Endothelial cell (in vitro differentiated cells): ENCODE results near the gene MAPKAP1. TPM values are rescaled to one million over a fixed set of nuclear protein-coding genes. Genes with fewer than 3 reads are reported as not detected.
A peak's percentile ranks its signal among the peaks of the same experiment; 100 is the strongest.

Experiments
- DNase-seq: peaks from one replicate; pipeline ENCODE4 v3.0.0; 2021; ENCODE audit warnings: low spot score
- H3K27ac Mint-ChIP-seq: one replicate; pipeline ENCODE4 v1.8.0; 2021; ENCODE audit warnings: mixed read lengths, inconsistent platforms; ENCODE audit not compliant: unreplicated experiment
- H3K27me3 Mint-ChIP-seq: one replicate; pipeline ENCODE4 v1.8.0; 2021; ENCODE audit warnings: mild to moderate bottlenecking, moderate library complexity, mixed read lengths, inconsistent platforms; ENCODE audit not compliant: unreplicated experiment
- H3K36me3 Mint-ChIP-seq: one replicate; pipeline ENCODE4 v1.8.0; 2021; ENCODE audit warnings: mild to moderate bottlenecking, low read depth, mixed read lengths, inconsistent platforms; ENCODE audit not compliant: unreplicated experiment
- H3K4me1 Mint-ChIP-seq: one replicate; pipeline ENCODE4 v1.8.0; 2021; ENCODE audit warnings: mild to moderate bottlenecking, mixed read lengths, inconsistent platforms; ENCODE audit not compliant: unreplicated experiment
- H3K4me3 Mint-ChIP-seq: one replicate; pipeline ENCODE4 v1.8.0; 2021; ENCODE audit warnings: mild to moderate bottlenecking, mixed read lengths, inconsistent platforms; ENCODE audit not compliant: unreplicated experiment
- H3K9me3 Mint-ChIP-seq: one replicate; pipeline ENCODE4 v1.8.0; 2021; ENCODE audit warnings: mixed read lengths, inconsistent platforms; ENCODE audit not compliant: unreplicated experiment
- total RNA-seq: library from RNA; stranded (reverse); fragmentation: NEBNext Ultra II Directional; extraction: Animal tissue kit (Norgen Biotek cat#: 25700); gene quantifications from one replicate; pipeline ENCODE4 v1.2.1, GENCODE V29; 2021; ENCODE audit not compliant: unreplicated experiment
- TF ChIP-seq, protein P1 (sequence below): fragments of 200-600 bp; sonication (generic); IDR thresholded peaks from one replicate; pipeline ENCODE4 v1.5.0; 2021; ENCODE audit warnings: antibody characterized with exemption; ENCODE audit not compliant: unreplicated experiment

The MAPKAP1 gene
- total RNA-seq, 1 donor from 2014 or later: 74.6 TPM

DNA sequence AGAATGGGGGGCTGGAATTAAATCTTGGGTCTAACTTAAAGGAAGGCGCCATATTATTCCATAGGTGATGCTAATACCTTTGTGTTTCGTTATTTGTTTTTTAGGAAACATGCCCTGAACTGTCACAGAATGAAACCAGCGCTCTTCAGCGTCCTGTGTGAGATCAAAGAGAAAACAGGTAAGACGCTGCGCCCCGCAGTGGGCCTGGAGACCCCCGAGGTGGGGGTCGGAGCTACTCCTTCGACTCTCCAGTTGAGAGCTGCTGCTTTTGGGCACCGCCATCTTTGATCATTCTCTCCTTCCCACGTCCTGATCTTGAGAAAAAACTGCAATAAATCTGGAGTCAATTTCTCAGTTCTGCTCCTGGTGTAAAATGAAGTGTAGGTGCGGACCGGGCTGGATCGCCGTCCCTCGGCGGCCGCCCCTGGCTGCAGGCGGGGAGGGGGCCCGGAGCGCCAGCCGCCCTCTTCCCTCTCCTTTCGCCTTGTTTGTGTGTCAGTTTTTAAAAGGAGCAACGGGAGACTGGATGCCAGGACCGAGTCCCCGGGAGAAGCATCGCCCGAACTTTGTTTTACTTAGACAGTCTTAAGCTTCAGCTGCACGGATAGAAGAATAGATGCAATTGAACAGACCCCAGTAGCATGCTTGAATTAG lies 41.6 kb upstream of the MAPKAP1 start:
- TF ChIP-seq, protein P1, sequence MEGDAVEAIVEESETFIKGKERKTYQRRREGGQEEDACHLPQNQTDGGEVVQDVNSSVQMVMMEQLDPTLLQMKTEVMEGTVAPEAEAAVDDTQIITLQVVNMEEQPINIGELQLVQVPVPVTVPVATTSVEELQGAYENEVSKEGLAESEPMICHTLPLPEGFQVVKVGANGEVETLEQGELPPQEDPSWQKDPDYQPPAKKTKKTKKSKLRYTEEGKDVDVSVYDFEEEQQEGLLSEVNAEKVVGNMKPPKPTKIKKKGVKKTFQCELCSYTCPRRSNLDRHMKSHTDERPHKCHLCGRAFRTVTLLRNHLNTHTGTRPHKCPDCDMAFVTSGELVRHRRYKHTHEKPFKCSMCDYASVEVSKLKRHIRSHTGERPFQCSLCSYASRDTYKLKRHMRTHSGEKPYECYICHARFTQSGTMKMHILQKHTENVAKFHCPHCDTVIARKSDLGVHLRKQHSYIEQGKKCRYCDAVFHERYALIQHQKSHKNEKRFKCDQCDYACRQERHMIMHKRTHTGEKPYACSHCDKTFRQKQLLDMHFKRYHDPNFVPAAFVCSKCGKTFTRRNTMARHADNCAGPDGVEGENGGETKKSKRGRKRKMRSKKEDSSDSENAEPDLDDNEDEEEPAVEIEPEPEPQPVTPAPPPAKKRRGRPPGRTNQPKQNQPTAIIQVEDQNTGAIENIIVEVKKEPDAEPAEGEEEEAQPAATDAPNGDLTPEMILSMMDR: no peak
- DNase-seq: peak; percentile 28
- no peaks in the 10 kb centered on the region for H3K9me3 Mint-ChIP-seq
- H3K36me3 Mint-ChIP-seq: no peaks in the 10 kb centered on the region
- H3K4me1 Mint-ChIP-seq: peaks cover 8% of the 10 kb centered on the region
- H3K27me3 Mint-ChIP-seq: peaks cover 4% of the 10 kb centered on the region
- H3K27ac Mint-ChIP-seq: peak overlapping the region; percentile 85
- peak overlapping the region; percentile 98 for H3K4me3 Mint-ChIP-seq

DNA sequence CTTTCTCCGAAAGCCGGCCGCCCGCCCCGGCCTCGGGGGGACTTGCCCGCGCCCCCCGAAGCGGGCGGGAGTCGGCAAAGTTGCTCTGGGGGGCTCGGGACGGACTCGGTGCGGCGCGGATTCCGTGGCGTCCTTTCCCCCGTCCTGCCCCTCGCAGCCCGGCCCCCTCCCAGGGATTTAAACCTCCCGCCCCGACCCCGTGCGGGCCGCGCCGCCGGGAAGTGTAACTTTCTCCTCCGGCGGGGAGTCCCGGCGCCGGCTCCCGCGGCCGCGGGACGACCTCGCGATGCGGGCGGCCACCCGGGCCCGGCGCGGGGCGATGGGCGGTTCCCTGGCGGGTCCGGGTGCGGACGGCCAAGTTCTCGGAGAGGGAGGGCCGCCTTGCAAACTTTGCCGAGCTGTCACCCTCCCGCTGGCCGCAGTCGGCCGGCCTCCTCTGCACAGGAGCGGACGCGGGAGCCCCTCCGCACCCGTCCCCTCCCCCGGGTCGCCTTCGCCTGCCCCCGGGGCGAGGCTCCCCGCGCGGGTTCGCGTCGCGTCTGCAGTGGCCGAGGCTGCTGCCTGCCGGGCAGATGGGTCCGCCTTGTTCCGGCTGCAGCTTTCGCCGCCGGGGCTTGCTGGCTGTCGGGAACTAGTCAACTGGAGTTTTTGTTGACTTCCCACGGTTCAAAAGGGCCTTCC lies 40.9 kb upstream of the MAPKAP1 start:
- no peaks in the 10 kb centered on the region for H3K9me3 Mint-ChIP-seq
- H3K36me3 Mint-ChIP-seq: no peaks in the 10 kb centered on the region
- peaks cover 8% of the 10 kb centered on the region for H3K4me1 Mint-ChIP-seq
- H3K27ac Mint-ChIP-seq: peak overlapping the region; percentile 85
- peaks cover 4% of the 10 kb centered on the region for H3K27me3 Mint-ChIP-seq
- TF ChIP-seq, protein P1: no peak
- H3K4me3 Mint-ChIP-seq: peak overlapping the region; percentile 98
- DNase-seq: peak; percentile 51

- peak; percentile 59 for DNase-seq
- TF ChIP-seq, protein P1: no peak
Measured at GRCh38 chr9:125747053-125747764, 40.2 kb upstream of the MAPKAP1 start, which contains the start of gene PBX3. Gene PBX3 (plus strand): TSS chr9:125747373.

DNA sequence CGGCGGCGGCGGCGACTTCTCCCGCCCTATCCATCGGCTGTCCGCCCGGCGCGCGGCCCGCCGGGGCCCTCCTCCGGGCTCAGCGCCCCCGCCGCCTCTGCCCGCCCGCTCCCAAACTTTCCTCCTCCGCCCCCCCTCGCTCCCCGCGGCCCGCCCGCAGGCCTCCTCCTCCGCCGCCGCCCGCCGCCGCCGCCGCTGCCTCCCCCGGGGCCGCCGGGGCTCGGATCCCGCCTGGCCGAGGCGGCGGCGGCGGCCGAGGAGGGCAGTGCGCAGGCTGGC lies 39.7 kb upstream of the MAPKAP1 start:
- H3K27ac Mint-ChIP-seq: no peak overlapping the region
- no peak overlapping the region for H3K4me3 Mint-ChIP-seq
- H3K27me3 Mint-ChIP-seq: peaks cover 4% of the 10 kb centered on the region
- H3K4me1 Mint-ChIP-seq: peaks cover 8% of the 10 kb centered on the region
- TF ChIP-seq, protein P1: no peak
- H3K9me3 Mint-ChIP-seq: no peaks in the 10 kb centered on the region
- no peaks in the 10 kb centered on the region for H3K36me3 Mint-ChIP-seq
- DNase-seq: no peak

More at GRCh38 chr9:125747053-125747764, 40.2 kb upstream of the MAPKAP1 start, which contains the start of gene PBX3:
- H3K4me3 Mint-ChIP-seq: peak within 1 kb of the TSS; percentile 98
- no peaks in the 10 kb centered on the region for H3K36me3 Mint-ChIP-seq
- peaks cover 4% of the 10 kb centered on the region for H3K27me3 Mint-ChIP-seq
- H3K27ac Mint-ChIP-seq: peak within 1 kb of the TSS; percentile 85
- H3K9me3 Mint-ChIP-seq: no peaks in the 10 kb centered on the region
- H3K4me1 Mint-ChIP-seq: peaks cover 8% of the 10 kb centered on the region
